Activated CD8-positive, alpha-beta memory T cell treated with anti-CD3 and anti-CD28 coated beads, Interleukin-2, amount 50 U/mL, for 48 hours (primary cell): ENCODE data around the gene NCAPG2.

ENCODE experiments used
- DNase-seq: peaks from one replicate; pipeline ENCODE4 v3.0.0-alpha.2; 2020

Gene NCAPG2

DNA sequence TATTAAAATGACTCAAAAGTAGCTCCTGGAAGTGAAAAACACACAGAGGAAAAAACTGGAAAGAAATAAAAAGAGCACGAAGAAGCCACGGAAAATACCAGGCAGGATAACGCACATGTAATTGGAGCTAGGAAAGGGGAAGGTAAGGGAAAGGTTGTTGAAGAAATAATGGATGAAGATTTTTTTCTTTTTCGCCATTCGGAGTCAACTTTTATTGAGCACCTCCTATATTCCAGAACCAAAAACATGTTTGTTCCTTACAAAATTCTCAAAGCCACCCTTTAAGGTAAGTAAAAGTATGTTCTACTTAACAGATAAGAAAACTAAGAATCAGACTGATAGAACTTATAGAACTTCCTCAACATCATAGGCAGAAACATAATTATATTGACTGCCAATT lies 84.2 kb downstream of the NCAPG2 start:
- no peak for DNase-seq

DNA sequence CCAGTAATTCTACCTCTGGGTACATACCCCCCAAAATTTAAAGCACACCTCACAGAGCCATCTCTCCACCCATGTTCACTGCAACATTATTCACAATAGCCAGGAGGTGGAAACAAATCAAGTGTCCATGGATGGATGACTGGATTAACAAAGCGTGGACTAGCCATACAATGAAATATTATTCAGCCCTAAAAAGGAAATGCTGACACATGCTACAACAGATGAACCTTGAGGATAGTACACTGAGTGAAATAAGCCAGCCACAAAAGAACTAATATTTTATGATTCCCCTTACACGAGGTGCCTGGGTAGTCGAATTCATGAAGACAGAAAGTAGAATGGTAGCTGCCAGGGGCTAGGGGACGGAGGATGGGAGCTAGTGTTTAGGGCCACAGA lies 85.9 kb downstream of the NCAPG2 start:
- DNase-seq: no peak

DNA sequence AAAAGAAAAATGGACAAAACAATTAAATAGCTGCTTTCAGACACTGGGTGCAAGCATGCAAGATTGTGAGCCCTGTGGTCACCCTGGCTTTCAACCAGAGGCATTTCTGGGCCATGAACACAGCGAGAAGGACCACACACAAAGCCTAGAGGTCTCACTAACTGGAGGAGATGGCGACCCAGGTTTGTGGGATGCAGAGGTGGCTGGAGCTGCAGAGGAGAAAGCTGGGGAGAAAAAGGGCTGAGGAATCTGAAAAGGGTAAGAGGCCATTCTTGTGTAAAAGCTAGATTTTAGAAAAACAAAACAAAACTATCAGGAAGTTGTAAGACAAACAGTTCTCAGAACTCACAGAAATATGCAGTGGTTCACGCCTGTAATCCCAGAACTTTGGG lies 86.9 kb downstream of the NCAPG2 start:
- DNase-seq: peak; percentile 36

DNA sequence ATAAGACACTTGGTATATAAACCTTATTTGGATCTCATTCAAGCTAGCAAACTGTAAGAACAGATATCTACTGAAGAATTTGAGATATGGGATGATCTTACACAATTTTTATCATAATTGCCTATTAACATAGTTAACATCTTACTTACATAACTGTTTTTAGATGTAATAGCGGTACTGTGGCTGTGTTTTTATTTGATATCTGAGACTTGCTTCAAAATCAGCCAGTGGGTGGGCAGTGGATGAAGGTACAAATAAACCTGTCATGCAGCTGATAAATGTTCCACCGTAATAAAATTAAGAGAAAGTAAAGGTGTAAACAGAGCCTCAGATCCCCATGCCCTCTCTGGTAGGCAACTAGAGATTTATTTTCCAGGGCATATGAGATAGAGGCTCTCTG lies 88.6 kb downstream of the NCAPG2 start:
- no peak for DNase-seq

DNA sequence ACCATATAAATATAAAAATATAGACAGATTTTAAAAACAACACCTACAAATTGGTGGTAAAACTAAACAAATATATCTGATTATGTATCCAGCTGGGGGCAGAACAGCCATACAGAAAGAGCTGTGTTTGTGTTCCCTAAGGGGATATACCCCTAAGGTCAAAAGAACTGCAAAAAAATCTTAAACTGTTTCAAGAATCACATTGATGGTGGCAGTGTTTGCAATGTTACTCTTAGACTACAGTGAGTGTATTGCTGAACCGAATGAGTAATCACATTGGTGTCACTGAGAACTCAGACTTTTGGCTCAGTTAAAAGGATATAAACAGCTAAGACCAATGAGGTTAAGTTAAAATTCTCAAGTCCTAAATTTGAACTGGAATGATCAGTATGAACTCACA lies 89.9 kb downstream of the NCAPG2 start:
- no peak for DNase-seq

DNA sequence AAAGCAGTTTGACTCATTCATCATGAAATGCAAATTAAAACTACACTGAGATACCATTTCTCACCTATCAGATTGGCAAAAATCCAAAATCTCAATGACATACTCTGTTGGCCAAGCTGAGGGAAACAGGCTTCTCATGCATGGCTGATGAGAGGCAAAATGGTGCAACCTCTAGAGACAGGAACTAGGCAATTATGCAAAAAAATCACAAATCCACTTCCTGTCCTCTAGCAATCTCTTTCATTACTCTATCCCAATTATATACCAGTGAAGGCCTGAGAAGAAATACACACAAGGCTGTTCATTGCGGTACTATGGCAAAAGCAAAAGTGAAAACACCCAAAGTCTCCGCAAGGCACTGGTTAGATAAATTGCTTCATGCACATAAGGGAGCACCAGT lies 91.1 kb downstream of the NCAPG2 start:
- no peak for DNase-seq

DNA sequence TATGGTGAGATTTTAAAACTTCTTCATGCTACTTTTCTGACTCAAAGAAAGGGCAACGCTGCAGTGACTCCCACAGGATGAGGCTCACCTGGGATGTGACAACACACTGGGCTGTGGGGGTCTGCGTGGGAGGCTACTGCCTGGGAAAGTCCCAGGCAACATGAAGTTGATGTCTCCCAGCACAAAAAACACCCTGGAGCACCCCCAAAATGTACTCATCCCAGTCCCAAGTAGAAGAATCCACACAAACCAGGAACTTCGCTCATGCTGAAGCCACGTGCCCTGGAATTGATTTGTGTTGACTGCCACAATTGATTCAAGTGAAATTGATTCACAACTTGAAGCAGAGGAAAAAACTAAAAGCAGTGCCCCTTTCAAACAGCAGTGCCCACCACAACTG lies 92.1 kb downstream of the NCAPG2 start:
- peak; percentile 34 for DNase-seq

DNA sequence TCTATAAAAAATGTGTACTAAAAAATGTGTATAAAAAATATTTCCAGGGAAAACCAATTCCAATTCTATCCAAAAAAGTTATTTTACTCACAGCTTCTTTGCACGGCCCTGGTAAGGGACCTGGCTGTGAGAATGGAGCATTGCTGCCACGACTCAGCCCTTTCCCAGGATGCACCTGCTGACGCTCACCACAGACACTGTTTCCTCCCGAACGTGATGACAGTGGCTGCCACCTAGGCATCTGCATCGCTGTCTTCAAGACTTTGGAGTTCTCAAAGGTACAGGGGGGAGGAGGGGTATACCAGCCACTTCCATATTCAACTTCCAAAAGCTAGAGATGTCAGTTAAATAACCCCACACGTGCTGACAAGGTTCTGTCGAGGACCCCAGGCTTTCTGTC lies 93.1 kb downstream of the NCAPG2 start:
- peak; percentile 33 for DNase-seq

DNA sequence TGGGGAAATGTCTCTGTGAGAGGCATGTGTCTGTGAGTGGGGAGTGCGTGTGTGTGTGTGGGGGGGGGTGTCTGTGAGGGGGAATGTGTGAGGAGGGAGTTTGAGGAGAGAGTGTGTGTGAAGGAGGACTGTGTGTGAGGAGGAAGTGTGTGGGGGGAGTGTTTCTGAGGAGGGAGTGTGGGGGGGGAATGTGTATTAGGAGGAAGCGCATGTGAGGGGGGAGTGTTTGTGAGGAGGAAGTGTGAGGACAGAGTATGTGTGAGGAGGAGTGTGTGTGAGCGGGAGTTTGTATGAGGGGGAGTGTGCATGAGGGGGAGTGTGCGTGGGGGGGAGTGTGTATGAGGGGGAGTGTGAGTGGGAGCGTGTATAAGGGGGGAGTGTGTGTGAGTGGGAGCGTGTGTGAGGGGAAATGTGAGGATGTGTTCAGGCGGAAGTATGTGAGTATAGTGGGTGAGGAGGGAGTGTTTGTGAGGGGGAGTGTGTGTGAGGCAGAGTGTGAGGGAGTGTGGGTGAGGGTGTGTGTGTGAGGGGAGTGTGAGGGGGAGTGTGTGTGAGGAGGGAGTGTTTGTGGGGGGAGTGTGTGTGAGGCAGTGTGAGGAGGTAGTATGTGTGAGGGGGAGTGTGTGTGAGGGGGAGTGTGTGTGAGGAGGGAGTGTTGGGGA lies 95.2 kb downstream of the NCAPG2 start:
- DNase-seq: peak; percentile 40

DNA sequence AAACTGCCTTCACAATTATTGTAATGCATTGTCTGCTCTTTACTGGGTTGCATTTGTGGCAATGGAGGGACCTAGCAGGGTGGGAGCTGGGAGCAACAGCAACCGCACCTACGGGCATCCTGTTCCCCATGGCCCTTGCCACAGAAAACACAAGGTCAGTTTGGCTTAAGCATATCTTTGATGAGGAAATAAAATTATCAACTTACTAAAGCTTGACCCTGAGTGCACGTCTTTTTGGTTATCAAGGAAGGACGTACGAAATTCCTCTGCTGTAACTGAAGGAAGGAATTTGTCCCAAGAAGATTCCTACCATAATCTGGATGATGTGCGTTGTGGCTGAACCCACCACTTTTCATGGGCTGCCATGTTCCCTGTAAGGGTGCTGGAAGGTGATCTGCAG lies 97.0 kb downstream of the NCAPG2 start:
- no peak for DNase-seq

DNA sequence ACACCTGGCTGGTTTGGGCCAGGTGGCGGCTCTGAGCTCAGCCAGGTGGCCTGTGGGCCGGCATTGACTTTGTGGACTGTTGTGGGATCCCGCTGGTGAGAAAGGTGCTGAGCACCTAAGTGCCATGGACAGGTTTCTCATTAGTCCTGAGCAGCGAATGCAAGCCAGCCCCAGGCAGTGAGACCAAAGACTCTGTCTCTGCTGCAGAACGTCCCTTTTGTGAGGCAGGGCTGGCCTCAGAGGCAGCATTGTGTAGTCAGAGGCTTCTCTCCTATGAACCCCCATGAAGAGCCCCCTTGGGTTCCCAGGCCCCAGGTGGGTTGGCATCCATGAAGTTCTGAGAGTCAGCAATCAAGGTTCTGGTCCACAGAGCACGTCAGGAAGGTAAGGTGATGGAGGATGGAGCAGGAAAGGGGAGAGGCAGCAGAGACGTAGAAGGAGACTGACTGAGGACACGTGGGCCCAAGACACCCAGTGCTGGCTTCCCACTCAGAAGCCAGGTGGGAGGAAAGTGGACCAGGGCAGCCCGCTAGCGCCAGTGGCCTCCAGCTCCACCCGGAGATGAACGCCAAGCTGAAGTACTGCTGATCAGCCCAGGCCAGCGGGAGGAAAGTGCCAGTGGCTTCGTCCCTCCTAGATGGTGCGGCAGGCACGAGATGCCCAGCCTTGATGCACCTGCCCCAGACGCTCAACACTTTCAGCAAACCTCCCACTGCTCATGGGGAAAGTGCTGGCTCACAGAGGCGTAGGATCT lies 97.8 kb downstream of the NCAPG2 start:
- DNase-seq: peak; percentile 41

DNA sequence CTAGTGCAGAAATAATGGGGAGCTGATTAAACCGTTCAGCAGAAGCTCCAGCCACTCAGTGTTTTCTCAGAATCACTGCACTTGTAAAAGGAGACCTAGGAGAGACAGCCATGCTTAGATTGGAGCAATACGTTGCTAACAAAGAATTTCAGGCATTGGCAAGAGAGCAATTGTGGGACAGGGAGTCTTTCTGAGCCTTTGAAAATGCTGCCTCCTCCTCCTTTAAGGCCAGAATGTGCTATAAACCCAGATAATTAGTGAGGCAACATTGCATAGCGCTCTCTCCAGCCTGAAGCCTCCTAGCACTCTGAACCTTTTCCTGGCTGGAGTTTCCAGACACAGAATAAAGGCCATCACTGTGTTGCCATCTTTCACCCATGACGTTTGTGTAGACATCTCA lies 98.5 kb downstream of the NCAPG2 start:
- no peak for DNase-seq

DNA sequence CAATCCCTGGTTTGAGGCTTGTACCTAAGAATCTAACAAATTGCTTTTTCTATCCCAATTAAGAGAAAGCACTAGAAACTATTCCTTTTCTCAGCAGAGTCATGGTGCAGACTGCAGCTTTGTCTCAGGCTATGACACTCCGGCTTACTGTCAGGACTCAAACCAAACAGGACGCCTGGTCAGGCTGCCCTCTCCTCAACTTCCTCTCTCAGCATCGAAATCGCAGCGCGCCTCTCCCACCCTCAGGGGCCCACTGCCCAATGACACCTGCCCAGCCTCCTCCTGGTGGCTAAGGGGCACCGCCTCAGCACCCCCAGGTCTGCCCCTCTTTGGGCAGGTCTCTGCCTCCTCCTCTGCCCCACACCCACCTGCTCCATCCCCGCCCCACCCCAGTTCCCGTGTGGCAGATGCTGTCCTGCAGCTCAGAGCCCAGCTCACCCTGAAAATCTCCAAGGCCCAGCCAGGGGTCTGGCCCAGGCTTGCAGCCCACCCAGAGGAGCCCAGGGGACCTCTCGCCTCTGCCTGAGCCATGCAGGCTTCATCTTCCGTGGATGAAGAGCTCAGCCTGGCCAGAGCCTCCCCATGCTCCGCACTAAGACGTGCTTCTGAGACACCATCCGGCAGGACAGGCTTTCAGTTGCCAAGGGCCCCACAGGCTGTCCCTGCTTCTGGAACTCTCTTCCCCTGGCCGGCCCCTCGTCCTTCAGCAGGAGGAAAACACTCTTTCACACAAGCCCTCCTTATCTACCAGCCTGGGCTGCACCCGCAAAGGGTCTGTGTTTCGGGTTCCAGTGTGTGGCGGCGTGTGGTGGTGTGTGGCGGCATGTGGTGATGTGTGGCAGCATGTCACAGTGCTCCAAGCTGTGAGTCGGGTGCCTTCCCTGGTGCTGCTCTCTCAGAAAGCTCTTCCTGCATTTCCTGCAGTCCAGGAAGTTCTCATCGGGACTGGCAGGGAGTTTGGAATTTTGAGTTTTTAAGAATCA lies 100.5 kb downstream of the NCAPG2 start:
- no peak for DNase-seq

DNA sequence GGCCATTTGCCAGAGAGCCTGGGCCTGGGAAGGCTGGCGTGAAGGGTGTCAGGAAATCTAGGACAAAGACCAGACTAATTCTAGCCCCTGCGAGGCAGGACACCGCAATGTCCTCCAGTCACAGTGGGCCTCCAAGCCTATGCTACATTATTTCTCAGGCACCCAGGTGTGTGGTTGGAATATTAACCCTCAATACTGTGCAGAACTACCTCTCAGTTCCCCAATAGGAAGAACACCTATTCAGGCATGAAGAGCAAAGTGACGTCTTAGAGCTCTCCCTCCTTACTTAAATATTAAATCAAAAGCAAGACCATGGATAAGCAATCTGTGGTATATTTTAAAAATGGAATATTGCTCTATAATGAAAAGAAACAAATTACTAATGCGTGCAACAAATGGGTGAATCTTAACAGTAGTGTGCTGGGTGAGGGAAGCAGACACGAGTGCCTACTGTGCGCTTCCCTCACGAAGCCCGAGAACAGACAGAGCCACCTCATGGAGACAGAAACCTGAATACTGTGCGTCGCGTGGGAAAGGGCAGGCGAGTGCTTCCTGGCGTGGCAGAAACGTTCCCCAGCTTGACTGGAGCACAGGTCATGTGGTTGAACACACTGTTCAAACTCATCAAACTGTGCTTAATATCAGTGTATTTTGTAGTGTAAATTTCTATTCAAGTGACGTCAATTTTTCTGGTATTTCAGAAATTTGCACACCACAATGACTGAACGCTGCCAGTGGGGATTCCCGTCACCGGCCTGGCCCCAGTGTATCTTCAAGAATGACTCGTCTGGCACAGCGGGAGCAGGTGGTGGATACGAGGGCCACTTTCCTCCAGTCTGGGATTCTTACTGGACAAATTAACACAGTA lies 101.5 kb downstream of the NCAPG2 start:
- no peak for DNase-seq

DNA sequence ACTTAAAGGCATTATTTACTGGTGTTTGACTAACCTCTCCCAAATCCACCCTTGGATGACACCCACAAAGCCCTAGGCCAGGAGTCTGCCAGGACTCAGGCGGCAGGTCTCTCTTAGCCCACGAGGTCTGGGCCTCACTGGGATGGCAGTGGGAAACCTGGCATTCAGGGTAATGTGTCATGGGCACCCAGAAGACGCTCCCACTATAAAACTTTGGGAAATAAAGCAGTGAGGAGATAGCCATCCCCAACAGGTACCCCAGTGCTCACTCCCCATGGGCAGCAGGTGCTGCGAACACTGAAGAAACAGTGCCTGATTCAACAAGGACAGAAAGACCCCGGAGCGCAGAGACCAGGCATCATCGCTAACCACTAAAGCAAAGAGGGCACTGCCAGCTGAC lies 102.6 kb downstream of the NCAPG2 start:
- DNase-seq: no peak

DNA sequence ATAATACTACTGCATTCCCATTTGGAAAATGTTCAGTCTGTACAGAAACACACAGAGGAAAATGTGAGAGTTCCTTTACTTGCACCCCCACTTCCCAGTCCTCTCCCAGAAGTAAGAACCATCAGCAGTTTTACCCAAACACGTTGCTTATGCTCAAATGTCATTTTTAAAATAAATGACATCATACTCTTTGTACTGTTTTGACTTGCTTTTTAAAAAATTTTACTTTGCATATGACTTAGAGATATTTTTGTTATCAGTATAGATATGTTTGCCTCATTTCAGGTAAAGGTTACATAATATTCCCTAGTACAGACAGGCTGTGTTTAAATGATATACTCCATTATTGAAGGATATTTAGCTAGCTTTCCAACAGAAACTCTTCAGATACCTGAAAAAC lies 103.5 kb downstream of the NCAPG2 start:
- DNase-seq: no peak

DNA sequence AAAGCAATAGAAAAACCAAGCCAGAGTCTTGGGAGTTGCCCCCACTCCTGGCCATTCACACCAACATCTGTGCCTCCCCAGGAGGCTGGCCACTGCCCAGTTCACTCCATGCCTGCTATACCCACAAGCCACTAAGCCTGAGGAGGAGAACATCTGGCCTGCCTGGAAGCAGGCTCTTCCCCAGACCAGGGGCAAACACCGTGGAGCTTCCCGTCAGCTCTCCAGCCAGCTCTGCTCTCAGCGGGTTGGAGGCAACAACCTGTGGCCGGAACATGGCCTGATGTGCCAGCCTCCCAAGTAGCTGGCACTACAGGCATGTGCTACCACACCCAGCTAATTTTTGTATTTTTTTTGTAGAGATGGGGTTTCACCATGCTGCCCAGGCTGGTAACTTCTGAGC lies 107.9 kb downstream of the NCAPG2 start:
- no peak for DNase-seq

DNA sequence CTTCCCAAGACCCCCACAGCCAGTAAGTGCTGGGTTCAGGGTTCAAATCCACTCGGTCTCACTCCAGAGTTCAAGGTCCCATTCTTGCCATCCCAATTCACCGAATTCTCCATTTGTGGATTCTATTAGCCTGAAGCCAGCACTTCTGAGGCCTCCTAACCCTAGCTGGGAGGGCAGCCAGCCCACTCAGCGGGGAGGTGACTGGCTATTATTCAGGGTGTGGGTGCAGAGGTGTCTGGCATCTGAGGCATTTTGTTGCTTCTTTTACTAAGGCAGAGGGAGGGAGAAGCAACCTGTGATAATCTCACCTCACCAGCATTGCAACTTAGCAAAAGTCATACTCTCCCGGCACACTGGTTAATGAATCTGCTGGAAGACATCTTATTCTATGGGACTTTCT lies 108.3 kb downstream of the NCAPG2 start:
- no peak for DNase-seq

DNA sequence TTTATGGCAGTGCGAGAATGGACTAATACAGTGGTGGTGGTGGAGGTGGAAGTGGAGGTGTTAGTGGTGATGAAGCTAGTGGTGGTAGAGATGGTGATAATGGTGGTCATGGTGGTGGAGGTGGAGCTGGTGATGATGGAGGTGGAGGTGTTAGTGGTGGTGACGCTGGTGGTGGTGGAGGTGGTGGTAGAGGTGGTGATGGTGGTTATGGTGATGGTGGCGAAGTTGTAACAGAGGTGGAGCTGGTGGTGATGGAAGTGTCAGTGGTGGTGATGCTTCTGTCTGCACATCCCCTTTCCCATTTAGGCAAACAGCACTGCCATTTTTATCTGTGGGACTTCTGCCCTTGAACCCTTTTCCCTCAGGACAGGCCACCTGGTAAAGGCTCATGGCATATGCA lies 109.5 kb downstream of the NCAPG2 start:
- no peak for DNase-seq

DNA sequence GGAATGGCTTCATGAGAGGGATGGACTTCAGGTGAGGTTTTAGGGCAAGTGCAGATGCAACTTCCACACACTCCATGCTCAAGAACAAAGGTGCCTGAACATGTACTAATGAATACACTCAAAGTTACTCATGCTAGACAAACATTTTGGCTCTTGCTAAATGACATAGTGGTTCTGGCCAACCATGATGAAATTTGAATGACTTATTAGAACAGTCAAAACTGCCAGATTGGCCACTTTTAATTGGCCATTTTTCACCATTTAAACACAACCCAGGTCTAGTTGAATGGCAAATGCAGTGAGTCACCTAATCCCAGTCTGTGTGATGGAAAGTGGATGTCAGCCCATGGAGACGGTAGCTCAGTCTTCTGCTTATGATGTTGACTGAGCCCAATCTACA lies 112.1 kb downstream of the NCAPG2 start:
- DNase-seq: no peak

DNA sequence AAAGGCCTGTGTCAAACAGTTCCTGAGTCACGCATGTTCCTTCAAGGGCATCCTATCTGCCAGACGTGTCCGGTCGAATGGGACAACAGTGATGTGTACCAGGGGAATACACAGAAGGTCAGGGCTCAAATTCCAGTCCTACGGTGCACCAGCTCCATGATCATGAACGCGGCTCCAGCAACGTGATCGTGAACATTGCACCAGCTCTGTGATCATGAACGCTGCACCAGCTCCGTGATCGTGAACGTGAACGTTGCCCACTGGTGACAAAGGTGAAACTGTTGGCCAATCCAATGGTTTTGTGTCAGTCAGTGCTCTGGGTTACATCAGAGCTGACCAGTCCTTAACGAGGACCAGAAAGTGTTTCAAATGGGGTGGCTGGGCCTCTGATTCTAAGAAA lies 112.7 kb downstream of the NCAPG2 start:
- DNase-seq: no peak

DNA sequence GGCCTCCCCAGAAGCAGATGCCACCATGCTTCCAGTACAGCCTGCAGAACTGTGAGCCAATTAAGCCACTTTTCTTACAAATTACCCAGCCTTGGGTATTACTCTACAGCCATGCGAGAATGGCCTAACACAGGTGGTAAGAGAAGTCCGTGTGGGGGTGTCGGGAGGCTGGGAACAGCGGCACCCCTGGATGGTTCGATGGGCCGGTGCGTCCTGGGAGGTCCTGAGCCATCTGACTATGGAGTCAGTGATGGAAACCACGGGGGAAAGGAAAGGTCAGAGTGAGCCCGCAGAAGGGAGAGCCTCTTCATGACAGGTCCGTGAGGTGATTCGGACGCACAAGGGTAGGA lies 114.4 kb downstream of the NCAPG2 start:
- DNase-seq: no peak

DNA sequence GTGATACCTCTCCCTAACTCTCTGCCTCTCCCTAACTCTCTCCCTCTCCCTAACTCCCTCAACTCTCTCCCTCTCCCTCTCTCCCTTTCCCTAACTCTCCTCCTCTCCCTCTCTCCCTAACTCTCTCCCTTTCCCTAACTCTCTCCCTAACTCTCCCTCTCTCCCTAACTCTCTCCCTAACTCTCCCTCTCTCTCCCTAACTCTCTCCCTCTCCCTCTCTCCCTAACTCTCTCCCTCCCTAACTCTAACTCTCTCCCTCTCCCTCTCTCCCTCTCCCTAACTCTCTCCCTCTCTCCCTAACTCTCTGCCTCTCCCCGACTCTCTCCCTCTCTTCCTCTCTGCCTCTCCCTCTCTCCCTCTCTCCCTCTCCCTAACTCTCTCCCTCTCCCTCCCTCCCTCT lies 115.0 kb downstream of the NCAPG2 start:
- DNase-seq: no peak
